NT2/D1 (cell line): ENCODE data around the gene ETFA.

Experiments used
- SUZ12 ChIP-seq: IDR thresholded peaks from 2 replicates; pipeline ENCODE4 v1.6.1; 2011; ENCODE audit not compliant: insufficient read length, insufficient read depth; ENCODE audit errors: extremely low read depth
- YY1 ChIP-seq: IDR thresholded peaks from 2 replicates; pipeline ENCODE4 v1.6.1; 2011; ENCODE audit not compliant: insufficient read length, insufficient read depth
- ZNF274 ChIP-seq: IDR thresholded peaks from 2 replicates; pipeline ENCODE4 v1.6.1; 2011; ENCODE audit warnings: mild to moderate bottlenecking, low read depth, low read length

DNA sequence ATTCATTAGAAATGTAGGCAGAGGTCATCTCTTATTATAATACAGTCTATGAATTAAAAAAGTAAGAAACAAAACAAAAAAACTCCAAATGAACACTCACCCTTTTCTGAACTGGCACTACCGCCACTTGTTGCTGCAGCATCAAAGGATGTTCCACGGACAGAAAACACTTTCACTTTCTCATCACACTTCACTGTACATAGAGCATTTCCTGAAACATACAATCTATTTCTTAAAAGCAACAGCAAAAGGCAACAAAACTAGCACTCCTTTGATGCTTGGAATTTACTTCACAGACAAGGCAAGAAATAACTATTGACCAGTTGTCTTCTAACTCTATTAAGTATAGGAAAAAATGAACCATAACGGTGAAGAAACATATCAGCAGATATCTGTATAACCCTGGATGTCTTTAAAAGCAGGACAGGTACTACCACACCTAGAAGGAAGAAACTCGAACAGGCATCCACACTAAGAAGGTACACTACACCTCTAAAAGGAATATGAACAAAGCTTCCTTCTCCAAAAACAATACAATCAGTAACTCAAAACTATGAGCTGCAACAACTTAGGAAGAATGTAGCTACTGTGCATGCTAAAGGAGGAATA lies 24.9 kb downstream of the ETFA start:
- no peak for TF ChIP-seq ZNF274
- TF ChIP-seq YY1, result no peak
- TF ChIP-seq SUZ12, result no peak
